SK-N-SH (cell line): ENCODE data around the gene ZRANB2. TPM values are rescaled to one million over a fixed set of nuclear protein-coding genes. Genes with fewer than 3 reads are reported as not detected.

Experiments used
- CTCF ChIA-PET: fragments of 300-600, 350-600 bp; formaldehyde crosslinking; extraction: SDS; loops from one replicate; lab custom pipeline; 2021; lab: Yijun Ruan, JAX
- POLR2A ChIA-PET: fragments of 350-600 bp; sonication (Branson Sonifier 250); formaldehyde crosslinking; extraction: SDS; loops from one replicate; lab custom pipeline; 2020; ENCODE audit warnings: antibody characterized with exemption, inconsistent platforms; lab: Yijun Ruan, JAX
- DNase-seq: peaks from one replicate; pipeline ENCODE4 v3.0.0; 2012
- H2AFZ ChIP-seq: fragments of 200-600 bp; sonication (generic); 2 replicates; pipeline ENCODE4 v1.8.1; 2016; ENCODE audit warnings: antibody characterized with exemption, mild to moderate bottlenecking, low read depth
- H3F3A ChIP-seq: fragments of 200-600 bp; sonication (generic); replicated peaks from 2 replicates; pipeline ENCODE3; 2016; ENCODE audit warnings: antibody characterized with exemption, mild to moderate bottlenecking; ENCODE audit not compliant: insufficient read depth
- H3K27ac ChIP-seq, 2 experiments: fragments of 200-500 bp in 1 of 2; fragments of 200-600 bp in 1 of 2; sonication (Bioruptor generic) in 1 of 2; sonication (generic), shearing (Covaris generic) in 1 of 2; 2 replicates each; pipeline versions ENCODE4 v1.5.1 to v1.6.1; 2014 to 2016; ENCODE audit warnings: low read depth in 2 of 2, inconsistent platforms in 1 of 2, low read length in 1 of 2, mild to moderate bottlenecking in 1 of 2, mixed read lengths in 1 of 2
- H3K27me3 ChIP-seq: fragments of 200-600 bp; sonication (generic), shearing (Covaris generic); 2 replicates; pipeline ENCODE4 v1.6.1; 2016; ENCODE audit warnings: mixed run types; ENCODE audit not compliant: insufficient read depth
- H3K36me3 ChIP-seq, 2 experiments: fragments of 200-500 bp in 1 of 2; fragments of 200-600 bp in 1 of 2; sonication (Bioruptor generic) in 1 of 2; sonication (generic) in 1 of 2; replicated peaks in 1 of 2; 2 replicates each; pipeline versions ENCODE3 to v1.5.1; 2014 to 2016; ENCODE audit warnings: low read length in 1 of 2, mild to moderate bottlenecking in 1 of 2; ENCODE audit not compliant: insufficient read depth in 2 of 2, control insufficient read depth in 1 of 2
- H3K4me1 ChIP-seq, 2 experiments: fragments of 200-500 bp in 1 of 2; fragments of 200-600 bp in 1 of 2; sonication (Bioruptor generic) in 1 of 2; sonication (generic), shearing (Covaris generic) in 1 of 2; 2 replicates each; pipeline versions ENCODE4 v1.5.1 to v1.6.1; 2014 to 2016; ENCODE audit warnings: low read depth in 1 of 2, low read length in 1 of 2, mixed run types in 1 of 2; ENCODE audit not compliant: insufficient read depth in 2 of 2, control insufficient read depth in 1 of 2
- H3K4me2 ChIP-seq: fragments of 200-600 bp; sonication (generic), shearing (Covaris generic); 2 replicates; pipeline ENCODE4 v1.6.1; 2017; ENCODE audit warnings: mixed run types
- H3K4me3 ChIP-seq, 2 experiments: fragments of 200-500 bp in 1 of 2; fragments of 200-600 bp in 1 of 2; sonication (Bioruptor generic) in 1 of 2; sonication (generic), shearing (Covaris generic) in 1 of 2; 2 replicates each; pipeline versions ENCODE4 v1.5.1 to v1.8.1; 2014 to 2016; ENCODE audit warnings: low read depth in 2 of 2, inconsistent platforms in 1 of 2, low read length in 1 of 2, mild to moderate bottlenecking in 1 of 2, mixed read lengths in 1 of 2, moderate library complexity in 1 of 2
- H3K79me2 ChIP-seq: fragments of 200-600 bp; sonication (generic); 2 replicates; pipeline ENCODE4 v1.8.1; 2017; ENCODE audit warnings: mild to moderate bottlenecking; ENCODE audit not compliant: insufficient read depth
- H3K9ac ChIP-seq: fragments of 200-600 bp; sonication (generic); 2 replicates; pipeline ENCODE4 v1.6.1; 2017; ENCODE audit warnings: mixed run types
- H3K9me2 ChIP-seq: fragments of 200-600 bp; sonication (generic); 2 replicates; pipeline ENCODE4 v1.6.1; 2017; ENCODE audit warnings: mixed run types
- H3K9me3 ChIP-seq: fragments of 200-600 bp; sonication (generic); 2 replicates; pipeline ENCODE4 v1.6.1; 2017; ENCODE audit warnings: mixed run types, mild to moderate bottlenecking, moderate library complexity
- H4K20me1 ChIP-seq: fragments of 200-600 bp; sonication (generic); 2 replicates; pipeline ENCODE4 v1.6.1; 2017; ENCODE audit warnings: mild to moderate bottlenecking, mixed run types; ENCODE audit not compliant: insufficient read depth
- EP300 ChIP-seq, 2 experiments: IDR thresholded peaks; 2 replicates each; pipeline versions ENCODE4 v1.4.0 to v1.6.1; 2012; ENCODE audit warnings: borderline replicate concordance in 1 of 2, low read depth in 1 of 2, low read length in 1 of 2
- FOXM1 ChIP-seq: IDR thresholded peaks from 2 replicates; pipeline ENCODE4 v1.4.0; 2012; ENCODE audit warnings: low read depth, mild to moderate bottlenecking
- GATA2 ChIP-seq: sonication (generic); formaldehyde crosslinking; IDR thresholded peaks from 2 replicates; pipeline ENCODE4 v1.5.0; 2020; ENCODE audit warnings: mild to moderate bottlenecking, missing genetic modification reagents
- JUND ChIP-seq: IDR thresholded peaks from 2 replicates; pipeline ENCODE4 v1.4.0; 2012
- RCOR1 ChIP-seq: fragments of 150-350 bp; IDR thresholded peaks from 2 replicates; pipeline ENCODE4 v1.6.1; 2017; ENCODE audit warnings: antibody characterized with exemption, low read length
- WGBS: methylation state at CpG from one replicate; pipeline ENCODE4 v1.1.6; 2017; ENCODE audit warnings: low lambda C conversion rate; 5-methylcytosine and 5-hydroxymethylcytosine counted together
- polyA plus RNA-seq, 3 experiments: library from polyadenylated mRNA; depleted of rRNA; stranded (reverse); fragments of >200 nt; gene quantifications; 2 replicates each; pipeline ENCODE4 v1.2.3, GENCODE V29; 2012
- TF ChIP-seq, protein P1 (sequence below): IDR thresholded peaks from 2 replicates; pipeline ENCODE4 v1.4.0; 2012; ENCODE audit warnings: low read depth, borderline replicate concordance

ZRANB2 gene
- polyA plus RNA-seq, 1 of the 3 experiments (the other 2 are of a cell fraction) = 45.2 TPM

DNA sequence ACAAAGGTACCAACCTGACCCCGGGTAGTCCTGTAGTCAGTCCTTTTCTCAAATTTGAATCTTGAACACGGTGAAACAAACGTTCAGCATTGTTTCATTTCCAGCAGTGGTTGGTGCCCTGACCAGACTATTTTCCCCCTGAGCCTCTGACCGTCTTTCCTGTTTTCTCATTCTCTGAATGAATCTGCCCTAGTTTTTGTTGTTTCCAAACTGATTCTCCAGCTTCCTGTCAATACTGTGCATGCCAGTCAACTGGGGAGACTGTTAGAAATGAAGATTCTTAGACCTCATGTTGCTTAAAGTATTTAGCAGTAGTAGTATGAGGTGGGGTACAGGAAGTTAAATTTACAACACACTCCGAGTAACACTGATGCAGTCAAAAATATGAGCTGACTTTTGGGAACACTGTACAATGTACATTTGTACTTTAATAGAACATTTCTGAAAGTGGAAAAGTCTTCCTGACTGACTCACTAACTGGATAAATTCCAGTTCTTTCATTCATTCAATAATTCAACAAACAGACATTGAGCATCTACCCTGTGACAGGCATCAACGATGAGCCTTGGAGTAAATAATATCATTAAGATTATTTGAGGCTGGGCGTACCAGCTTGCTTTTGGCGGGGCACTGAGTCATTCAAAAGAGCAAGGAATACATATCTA, 26.0 kb upstream of the ZRANB2 start:
- no peaks in the 10 kb centered on the region for H3K79me2 ChIP-seq
- ChIA-PET CTCF (no interaction called here), POLR2A (no interaction called here)
- H3K4me1 ChIP-seq = no peaks in the 10 kb centered on the region; a peak in 2 of 4 replicates
- no peak overlapping the region for H3K4me2 ChIP-seq
- no peaks in the 10 kb centered on the region for H3K27me3 ChIP-seq
- TF ChIP-seq GATA2 (CRISPR knock-in tag) = no peak
- TF ChIP-seq FOXM1 = no peak
- TF ChIP-seq, protein P1, sequence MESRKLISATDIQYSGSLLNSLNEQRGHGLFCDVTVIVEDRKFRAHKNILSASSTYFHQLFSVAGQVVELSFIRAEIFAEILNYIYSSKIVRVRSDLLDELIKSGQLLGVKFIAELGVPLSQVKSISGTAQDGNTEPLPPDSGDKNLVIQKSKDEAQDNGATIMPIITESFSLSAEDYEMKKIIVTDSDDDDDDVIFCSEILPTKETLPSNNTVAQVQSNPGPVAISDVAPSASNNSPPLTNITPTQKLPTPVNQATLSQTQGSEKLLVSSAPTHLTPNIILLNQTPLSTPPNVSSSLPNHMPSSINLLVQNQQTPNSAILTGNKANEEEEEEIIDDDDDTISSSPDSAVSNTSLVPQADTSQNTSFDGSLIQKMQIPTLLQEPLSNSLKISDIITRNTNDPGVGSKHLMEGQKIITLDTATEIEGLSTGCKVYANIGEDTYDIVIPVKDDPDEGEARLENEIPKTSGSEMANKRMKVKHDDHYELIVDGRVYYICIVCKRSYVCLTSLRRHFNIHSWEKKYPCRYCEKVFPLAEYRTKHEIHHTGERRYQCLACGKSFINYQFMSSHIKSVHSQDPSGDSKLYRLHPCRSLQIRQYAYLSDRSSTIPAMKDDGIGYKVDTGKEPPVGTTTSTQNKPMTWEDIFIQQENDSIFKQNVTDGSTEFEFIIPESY = no peak
- 59% methylated on average over 8 of the region's 8 CpGs for WGBS
- no peaks in the 10 kb centered on the region for H3K9me3 ChIP-seq
- H4K20me1 ChIP-seq = no peaks in the 10 kb centered on the region
- H3K9me2 ChIP-seq = no peaks in the 10 kb centered on the region
- no peak overlapping the region for H3K27ac ChIP-seq
- H3K4me3 ChIP-seq = no peak overlapping the region
- no peak overlapping the region for H2AFZ ChIP-seq
- H3K36me3 ChIP-seq = no peaks in the 10 kb centered on the region
- H3K9ac ChIP-seq = no peak overlapping the region
- no peaks in the 10 kb centered on the region for H3F3A ChIP-seq
- DNase-seq = no peak

DNA sequence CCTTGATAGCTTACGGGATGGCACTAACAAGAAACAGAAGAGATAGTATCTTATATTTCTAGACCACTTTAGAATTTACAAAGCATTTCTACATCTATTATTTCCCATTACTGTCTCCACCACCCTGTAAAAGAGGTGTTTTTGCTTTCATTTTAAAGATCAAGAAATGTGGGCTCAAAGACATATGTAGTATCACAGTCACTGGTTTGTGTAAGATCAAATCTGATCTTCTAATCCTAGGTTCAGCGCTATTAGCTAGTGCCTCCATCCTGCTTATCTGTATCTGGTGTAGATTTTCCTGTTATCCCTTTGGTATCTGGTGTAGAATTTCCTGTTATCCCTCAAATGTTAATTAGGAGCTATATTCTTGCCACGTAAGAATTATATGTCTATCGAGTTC, 23.6 kb upstream of the ZRANB2 start:
- ChIA-PET POLR2A (no interaction called here), CTCF (interaction anchor here (2.3 kb wide), 1 partner anchor 10 kb away, joined by 6 read pairs; no protein-coding TSS in a partner anchor)
- H3F3A ChIP-seq = no peaks in the 10 kb centered on the region
- H3K9me2 ChIP-seq = no peaks in the 10 kb centered on the region
- H3K9me3 ChIP-seq = no peaks in the 10 kb centered on the region
- H3K4me3 ChIP-seq = no peak overlapping the region
- no peaks in the 10 kb centered on the region for H3K79me2 ChIP-seq
- WGBS = 49% methylated on average over 4 of the region's 4 CpGs
- no peaks in the 10 kb centered on the region for H3K27me3 ChIP-seq
- no peaks in the 10 kb centered on the region; a peak in 2 of 4 replicates for H3K4me1 ChIP-seq
- no peaks in the 10 kb centered on the region for H4K20me1 ChIP-seq
- no peak overlapping the region for H2AFZ ChIP-seq
- no peaks in the 10 kb centered on the region for H3K36me3 ChIP-seq
- H3K9ac ChIP-seq = no peak overlapping the region
- H3K4me2 ChIP-seq = no peak overlapping the region
- peak overlapping the region in 1 of 2 experiments; percentile 22; a peak in 1 of 4 replicates for H3K27ac ChIP-seq
- DNase-seq = peak; percentile 27
- TF ChIP-seq EP300 (IDR thresholded peaks at IDR 0.05; ENCODE audit: borderline replicate concordance in 1 of 2, low read depth in 1 of 2, low read length in 1 of 2) (peak in 1 of 2 experiments; percentile 40; a peak in 1 of 4 replicates), FOXM1 (no peak), GATA2 (CRISPR knock-in tag) (peak; percentile 80), RCOR1 (no peak)

DNA sequence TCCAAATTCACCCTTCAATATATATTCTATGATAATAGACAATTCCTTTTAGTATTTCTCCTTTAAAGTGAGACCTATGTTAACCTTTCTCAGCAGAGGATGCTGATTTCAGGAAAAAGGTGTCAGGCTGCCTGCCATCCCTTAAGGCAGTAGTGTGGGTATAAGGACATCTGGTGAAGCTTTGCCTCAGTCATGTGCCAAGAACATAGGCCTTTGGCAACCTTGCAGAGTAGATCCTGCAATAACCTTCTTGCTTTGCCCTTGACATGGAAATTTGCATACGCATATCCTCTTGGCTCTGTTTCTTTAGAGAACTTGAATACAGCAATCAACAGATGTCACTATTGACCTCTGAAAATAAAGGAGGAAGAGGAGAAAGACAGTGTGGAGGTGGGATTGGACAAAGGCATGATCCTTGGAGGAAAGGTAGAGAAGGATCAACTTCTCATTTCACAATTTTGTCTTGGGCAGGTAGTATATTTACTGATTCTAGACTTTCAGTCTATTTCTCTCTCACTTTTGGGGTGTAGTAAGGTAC, 21.1 kb upstream of the ZRANB2 start:
- no peak for TF ChIP-seq JUND
- H3K36me3 ChIP-seq = no peaks in the 10 kb centered on the region

More for the DNA sequence above, 21.1 kb upstream of the ZRANB2 start:
- no peaks in the 10 kb centered on the region; a peak in 2 of 4 replicates for H3K4me1 ChIP-seq
- DNase-seq = no peak
- H4K20me1 ChIP-seq = no peaks in the 10 kb centered on the region
- no peaks in the 10 kb centered on the region for H3K27me3 ChIP-seq
- no peak overlapping the region for H3K4me2 ChIP-seq
- H3K27ac ChIP-seq = no peak overlapping the region
- H2AFZ ChIP-seq = no peak overlapping the region
- no peaks in the 10 kb centered on the region for H3K79me2 ChIP-seq
- no peaks in the 10 kb centered on the region for H3F3A ChIP-seq
- POLR2A ChIA-PET = no interaction called here
- no peak overlapping the region for H3K9ac ChIP-seq
- no peaks in the 10 kb centered on the region for H3K9me2 ChIP-seq
- no peaks in the 10 kb centered on the region for H3K9me3 ChIP-seq
- CTCF ChIA-PET = interaction anchor here (0.7 kb wide), 1 partner anchor 169 kb away, joined by 3 read pairs; no protein-coding TSS in a partner anchor
- WGBS = 100% methylated on average over 1 of the region's 1 CpG
- H3K4me3 ChIP-seq = no peak overlapping the region
